ENCODE measurements around the gene CHRNB1. TPM values are rescaled to one million over a fixed set of nuclear protein-coding genes. Genes with fewer than 3 reads are reported as not detected.

Gene CHRNB1
- total and polyA plus RNA-seq, 2 of the 8 experiments (the other 6 are each of a cell fraction or from before 2014, with no cell fraction given) = 14.1 to 28.2 TPM

- WGBS, 2 experiments (ENCODE audit: extremely low coverage in 1 of 2, insufficient coverage in 1 of 2, insufficient read length in 1 of 2, insufficient replicate concordance in 2 of 2, low coverage in 1 of 2, low lambda C conversion rate in 2 of 2, missing lambda C conversion rate in 1 of 2) = 96 to 100% methylated on average over 2 to 42 of the region's 44 CpGs
- no peak overlapping the region for H3K23ac ChIP-seq (ENCODE audit: insufficient read length)
- TF ChIP-seq SRF (IDR thresholded peaks at IDR 0.05; ENCODE audit: low read depth, low read length) (no peak), CREB1 (IDR thresholded peaks at IDR 0.05) (no peak), EGR1 (IDR thresholded peaks at IDR 0.05; ENCODE audit: borderline replicate concordance, low read depth, low read length) (no peak)
- H3K56ac ChIP-seq (replicated peaks; ENCODE audit: insufficient read length, low read depth, low read length) = no peak overlapping the region
- no peak for DNase-seq (ENCODE audit: low read depth in 1 of 2, low spot score in 2 of 2)
- H3K79me1 ChIP-seq (ENCODE audit: low read depth, low read length) = no peaks in the 10 kb centered on the region; the same call in 1 of the 2 replicates
- no peak overlapping the region for H4K5ac ChIP-seq (ENCODE audit: insufficient read length, low read depth, low read length)
- no peak overlapping the region for H3K14ac ChIP-seq (ENCODE audit: insufficient read length)
- no peak overlapping the region for H3K4me2 ChIP-seq (ENCODE audit: insufficient read depth in 1 of 2, low read depth in 2 of 2, low read length in 2 of 2)
- no peak overlapping the region for H3K27ac ChIP-seq (ENCODE audit: low read depth, low read length)
- no peak overlapping the region for H4K91ac ChIP-seq (replicated peaks; ENCODE audit: insufficient read length, low read length)
- ChIA-PET CTCF (ENCODE audit: partially characterized antibody) (interaction anchor here (0.7 to 1.6 kb wide), 10 partner anchors 16 to 108 kb away, joined by 3 to 6 read pairs (median 4); partner anchors contain the start of gene TMEM95), POLR2A (ENCODE audit: partially characterized antibody) (interaction anchor here (1.0 to 13.8 kb wide), 7 partner anchors 10 to 113 kb away, joined by 3 to 200 read pairs (median 5); partner anchors contain the start of genes POLR2A, SLC35G6 and ZBTB4)
- H3K27me3 ChIP-seq (replicated peaks in 1 of 4; ENCODE audit: control insufficient read depth in 3 of 4, extremely low read depth in 1 of 4, insufficient read depth in 3 of 4, low read length in 3 of 4) = no peaks in the 10 kb centered on the region
- no peaks in the 10 kb centered on the region for H3K9me3 ChIP-seq (ENCODE audit: insufficient read depth in 2 of 2, low read depth in 1 of 2, low read length in 1 of 2)
- H3K4ac ChIP-seq (replicated peaks; ENCODE audit: insufficient read length, low read depth, low read length) = no peak overlapping the region
- no peak overlapping the region for H2BK5ac ChIP-seq (ENCODE audit: low read depth, low read length)
- peaks cover 0 to 3% (median under 1%) of the 10 kb centered on the region in 4 experiments; a peak in 3 of 8 replicates for H3K36me3 ChIP-seq (ENCODE audit: control insufficient read depth in 2 of 4, insufficient read depth in 4 of 4, low read length in 3 of 4)
- H3K23me2 ChIP-seq (ENCODE audit: low read depth, low read length) = no peaks in the 10 kb centered on the region
- H4K8ac ChIP-seq (ENCODE audit: extremely low read depth, insufficient read depth, low read length) = no peak overlapping the region
- no peaks in the 10 kb centered on the region for H3K79me2 ChIP-seq (ENCODE audit: control insufficient read depth in 1 of 2, insufficient read depth in 2 of 2, low read length in 2 of 2)
- H2BK15ac ChIP-seq (ENCODE audit: low read length) = no peak overlapping the region
- peaks cover 2 to 9% (median 7%) of the 10 kb centered on the region in 4 experiments for H3K4me1 ChIP-seq (replicated peaks in 1 of 4; ENCODE audit: control insufficient read depth in 3 of 4, insufficient read depth in 4 of 4, low read length in 3 of 4)
- no peak overlapping the region for H2BK120ac ChIP-seq (replicated peaks; ENCODE audit: low read depth, low read length)
- no peak overlapping the region for H2AFZ ChIP-seq (ENCODE audit: low read length)
- no peaks in the 10 kb centered on the region for H4K20me1 ChIP-seq (replicated peaks in 1 of 2; ENCODE audit: control insufficient read depth in 1 of 2, insufficient read depth in 2 of 2, low read length in 2 of 2)
- H2AK5ac ChIP-seq (ENCODE audit: low read depth, low read length) = no peak overlapping the region
- no peak overlapping the region for H2BK20ac ChIP-seq (ENCODE audit: low read length)
- no peak overlapping the region for H3K18ac ChIP-seq (ENCODE audit: extremely low read depth, low read length)
- H3K4me3 ChIP-seq (ENCODE audit: extremely low read depth in 1 of 4, insufficient read depth in 2 of 4, low read depth in 3 of 4, low read length in 4 of 4) = no peak overlapping the region
- H2BK12ac ChIP-seq (ENCODE audit: low read depth, low read length) = no peak overlapping the region
- no peak overlapping the region for H3K9ac ChIP-seq (replicated peaks in 1 of 4; ENCODE audit: extremely low read depth in 1 of 4, low read depth in 3 of 4, low read length in 3 of 4)
- FAIRE-seq = no peak
Measured at GRCh38 chr17:7462474-7463371, 17.9 kb downstream of the CHRNB1 start.
